OCI-LY7 (cell line): ENCODE results near the gene DDB1. TPM values are rescaled to one million over a fixed set of nuclear protein-coding genes. Genes with fewer than 3 reads are reported as not detected.

Experiments used
- BruUV-seq: library from RNA; stranded (reverse); fragments of 400-500 nt; replicated peaks from 2 replicates; lab custom pipeline; 2021; lab: Mats Ljungman, UMichigan
- CTCF ChIA-PET: fragments of 300-600 bp; sonication (Branson Sonifier 250); formaldehyde crosslinking; loops from one replicate; lab custom pipeline; 2022; ENCODE audit warnings: antibody characterized with exemption; ENCODE audit not compliant: unreplicated experiment; lab: Charles Lee
- POLR2A ChIA-PET: fragments of 300-600 bp; sonication (Branson Sonifier 250); formaldehyde crosslinking; loops from one replicate; lab custom pipeline; 2022; ENCODE audit warnings: antibody characterized with exemption; lab: Charles Lee
- DNase-seq: peaks from one replicate; pipeline ENCODE4 v3.0.0-alpha.2; 2015; ENCODE audit warnings: low spot score
- H2AFZ ChIP-seq: fragments of 200-600 bp; sonication (generic), shearing (Covaris generic); 2 replicates; pipeline ENCODE4 v1.6.1; 2014; ENCODE audit warnings: mild to moderate bottlenecking, antibody characterized with exemption, low read length, moderate library complexity
- H3K27ac ChIP-seq: fragments of 200-600 bp; sonication (generic); 2 replicates; pipeline ENCODE4 v1.5.1; 2014; ENCODE audit warnings: mixed run types, low read depth, mild to moderate bottlenecking, moderate library complexity, low read length, inconsistent platforms; ENCODE audit not compliant: poor library complexity, severe bottlenecking
- H3K36me3 ChIP-seq: fragments of 200-600 bp; sonication (generic); 2 replicates; pipeline ENCODE4 v1.6.1; 2014; ENCODE audit warnings: mild to moderate bottlenecking, antibody characterized with exemption, low read length, moderate library complexity, mixed read lengths; ENCODE audit not compliant: insufficient read depth
- H3K4me1 ChIP-seq: fragments of 200-600 bp; sonication (generic); 2 replicates; pipeline ENCODE4 v1.5.1; 2014; ENCODE audit warnings: mild to moderate bottlenecking, low read length; ENCODE audit not compliant: insufficient read depth, poor library complexity, severe bottlenecking
- H3K4me2 ChIP-seq: fragments of 200-600 bp; sonication (generic); 2 replicates; pipeline ENCODE4 v1.6.1; 2014; ENCODE audit warnings: mild to moderate bottlenecking, low read length
- H3K4me3 ChIP-seq: fragments of 200-600 bp; sonication (generic); 2 replicates; pipeline ENCODE4 v1.5.1; 2014; ENCODE audit warnings: mild to moderate bottlenecking, low read depth, low read length; ENCODE audit not compliant: poor library complexity, severe bottlenecking
- H3K79me2 ChIP-seq: fragments of 200-600 bp; sonication (generic); 2 replicates; pipeline ENCODE4 v1.6.1; 2016; ENCODE audit warnings: low read depth, mild to moderate bottlenecking, low read length, moderate library complexity, mixed read lengths; ENCODE audit not compliant: insufficient read depth
- H3K9me2 ChIP-seq: fragments of 200-600 bp; sonication (generic); 2 replicates; pipeline ENCODE4 v1.6.1; 2016; ENCODE audit warnings: mild to moderate bottlenecking, low read length, mixed read lengths; ENCODE audit not compliant: insufficient read depth
- H3K9me3 ChIP-seq: fragments of 200-600 bp; sonication (generic); 2 replicates; pipeline ENCODE4 v1.6.1; 2014; ENCODE audit warnings: mild to moderate bottlenecking, mixed run types, low read length, mixed read lengths
- H4K20me1 ChIP-seq: fragments of 200-600 bp; sonication (generic); 2 replicates; pipeline ENCODE4 v1.6.1; 2014; ENCODE audit warnings: mild to moderate bottlenecking, antibody characterized with exemption, low read length, moderate library complexity, mixed read lengths; ENCODE audit not compliant: insufficient read depth
- CTCF ChIP-seq: fragments of 200-600 bp; sonication (generic); conservative IDR thresholded peaks from 2 replicates; pipeline ENCODE4 v1.5.1; 2014; ENCODE audit warnings: mild to moderate bottlenecking, antibody characterized with exemption, low read length, moderate library complexity, mixed read lengths
- EZH2phosphoT487 ChIP-seq: fragments of 200-600 bp; sonication (generic); IDR thresholded peaks from 2 replicates; pipeline ENCODE4 v1.6.1; 2018; ENCODE audit warnings: low read depth, borderline replicate concordance, mild to moderate bottlenecking, mixed run types, antibody characterized with exemption, low read length, moderate library complexity, mixed read lengths
- intact Hi-C: fragments of 100-400 bp; cut with micrococcal nuclease; formaldehyde crosslinking; loops from one replicate; pipeline ENCODE4 v1.10.0; 2022; ENCODE audit not compliant: unreplicated experiment
- total RNA-seq, 2 experiments: library from RNA; depleted of rRNA in 1 of 2; stranded (reverse); fragments of >200 nt in 1 of 2; shearing (Covaris generic) in 1 of 2; gene quantifications; 2 replicates each; pipeline ENCODE4 v1.2.3, GENCODE V29; 2014 to 2022

DDB1 gene
- total RNA-seq, 2 experiments from 2014 or later: 194 to 225 TPM

GRCh38 chr11:61361237-61361740 lies 28.4 kb upstream of the DDB1 start:
- intact Hi-C loops: loop anchor here (5.0 kb wide), 1 partner anchor 66 kb away; the partner anchor contains the start of gene CPSF7
- no peaks in the 10 kb centered on the region for H4K20me1 ChIP-seq
- peak overlapping the region; percentile 89 for H3K27ac ChIP-seq
- peak overlapping the region; percentile 85 for H3K4me2 ChIP-seq
- H2AFZ ChIP-seq: no peak overlapping the region
- H3K79me2 ChIP-seq: peaks cover 51% of the 10 kb centered on the region
- ChIA-PET POLR2A (interaction anchor here (0.5 to 4.7 kb wide), 7 partner anchors 11 to 776 kb away, joined by 3 to 80 read pairs (median 4); partner anchors contain the start of genes CPSF7, DDB1, SDHAF2 and TKFC), CTCF (interaction anchor here (0.7 to 1.8 kb wide), 4 partner anchors 25 to 27 kb away, joined by 3 to 13 read pairs (median 4); no protein-coding TSS in a partner anchor)
- H3K9me3 ChIP-seq: no peaks in the 10 kb centered on the region
- H3K9me2 ChIP-seq: no peaks in the 10 kb centered on the region
- peaks cover 52% of the 10 kb centered on the region for H3K4me1 ChIP-seq
- H3K36me3 ChIP-seq: peaks cover 33% of the 10 kb centered on the region
- DNase-seq: no peak
- TSS peak; percentile 74 for BruUV-seq
- H3K4me3 ChIP-seq: peak overlapping the region; percentile 86
- TF ChIP-seq EZH2phosphoT487 (no peak), CTCF (no peak)

GRCh38 chr11:61359516-61359915 lies 26.6 kb upstream of the DDB1 start:
- peaks cover 23% of the 10 kb centered on the region for H3K36me3 ChIP-seq
- CTCF ChIA-PET: interaction anchor here (1.5 to 1.6 kb wide), 2 partner anchors 23 to 26 kb away, joined by 5 read pairs; no protein-coding TSS in a partner anchor
- TF ChIP-seq CTCF (no peak), EZH2phosphoT487 (no peak)
- intact Hi-C loops: no loop called here
- no peaks in the 10 kb centered on the region for H3K9me2 ChIP-seq
- POLR2A ChIA-PET: interaction anchor here (1.0 to 4.7 kb wide), 4 partner anchors 10 to 24 kb away, joined by 3 to 80 read pairs (median 4); partner anchors contain the start of genes DDB1 and TKFC
- DNase-seq: no peak
- H3K27ac ChIP-seq: peak overlapping the region; percentile 69
- peak overlapping the region; percentile 85 for H3K4me2 ChIP-seq
- no TSS peak for BruUV-seq
- no peaks in the 10 kb centered on the region for H3K9me3 ChIP-seq
- H3K4me3 ChIP-seq: peak overlapping the region; percentile 86
- H4K20me1 ChIP-seq: no peaks in the 10 kb centered on the region
- H2AFZ ChIP-seq: no peak overlapping the region
- peaks cover 61% of the 10 kb centered on the region for H3K4me1 ChIP-seq
- H3K79me2 ChIP-seq: peaks cover 49% of the 10 kb centered on the region

GRCh38 chr11:61358566-61358965 lies 25.7 kb upstream of the DDB1 start:
- intact Hi-C loops: no loop called here
- BruUV-seq: no TSS peak
- POLR2A ChIA-PET: interaction anchor here (0.7 to 2.1 kb wide), 4 partner anchors 16 to 27 kb away, joined by 3 to 9 read pairs (median 4); no protein-coding TSS in a partner anchor
- no peak for DNase-seq
- Histone ChIP-seq H3K4me3 (no peak overlapping the region), H2AFZ (no peak overlapping the region), H3K27ac (peak overlapping the region; percentile 3), H3K9me2 (no peaks in the 10 kb centered on the region), H4K20me1 (no peaks in the 10 kb centered on the region), H3K9me3 (no peaks in the 10 kb centered on the region), H3K79me2 (peaks cover 40% of the 10 kb centered on the region), H3K36me3 (peaks cover 23% of the 10 kb centered on the region), H3K4me1 (peaks cover 66% of the 10 kb centered on the region), H3K4me2 (peak overlapping the region; percentile 85; the same call in 1 of the 2 replicates)
- CTCF ChIA-PET: interaction anchor here (1.2 to 1.6 kb wide), 2 partner anchors 23 to 27 kb away, joined by 3 to 5 read pairs; no protein-coding TSS in a partner anchor
- TF ChIP-seq EZH2phosphoT487 (no peak), CTCF (no peak)
